CD14-positive monocyte (primary cell): ENCODE data around the gene ABHD3. TPM values are rescaled to one million over a fixed set of nuclear protein-coding genes. Genes with fewer than 3 reads are reported as not detected.

ENCODE experiments used
- DNase-seq, 3 donors: peaks; one replicate each; pipeline ENCODE4 v3.0.0-alpha.2; 2011 to 2022
- H2AFZ ChIP-seq: 2 replicates; pipeline ENCODE4 v1.6.0; 2012; ENCODE audit warnings: mild to moderate bottlenecking, low read depth, low read length, inconsistent platforms; ENCODE audit not compliant: insufficient read depth, poor library complexity, severe bottlenecking
- H3K27ac ChIP-seq, 2 donors: 1 replicate in 1 of 2; 2 replicates in 1 of 2; pipeline ENCODE4 v1.5.1; 2012 to 2013; ENCODE audit warnings: low read length in 2 of 2, control low read depth in 1 of 2, inconsistent platforms in 1 of 2, low read depth in 1 of 2, mild to moderate bottlenecking in 1 of 2
- H3K27me3 ChIP-seq, 2 donors: one replicate each; pipeline versions ENCODE4 v1.6.0 to v1.6.1; 2011 to 2013; ENCODE audit warnings: low read length in 2 of 2; ENCODE audit not compliant: control insufficient read depth in 2 of 2, insufficient read depth in 2 of 2
- H3K36me3 ChIP-seq, 2 donors: replicated peaks in 1 of 2; 1 replicate in 1 of 2; 2 replicates in 1 of 2; pipeline versions ENCODE4 v1.5.1 to v1.6.1; 2012 to 2013; ENCODE audit warnings: low read length in 2 of 2, control low read depth in 1 of 2, inconsistent platforms in 1 of 2, mild to moderate bottlenecking in 1 of 2; ENCODE audit not compliant: insufficient read depth in 2 of 2, control insufficient read depth in 1 of 2
- H3K4me1 ChIP-seq, 2 donors: 1 replicate in 1 of 2; 2 replicates in 1 of 2; pipeline versions ENCODE4 v1.5.1 to v1.6.1; 2012 to 2013; ENCODE audit warnings: low read length in 2 of 2, control low read depth in 1 of 2, inconsistent platforms in 1 of 2, mild to moderate bottlenecking in 1 of 2, moderate library complexity in 1 of 2; ENCODE audit not compliant: insufficient read depth in 2 of 2, control insufficient read depth in 1 of 2
- H3K4me2 ChIP-seq: replicated peaks from 2 replicates; pipeline ENCODE3; 2012; ENCODE audit warnings: low read length, moderate library complexity, mild to moderate bottlenecking; ENCODE audit not compliant: poor library complexity, severe bottlenecking; ENCODE audit errors: extremely low read depth
- H3K4me3 ChIP-seq, 3 experiments: fragments of 200-600 bp in 1 of 3; sonication (generic) in 1 of 3; replicated peaks in 1 of 3; 1 replicate in 2 of 3; 2 replicates in 1 of 3; pipeline ENCODE4 v1.5.1; 2011 to 2013; ENCODE audit warnings: low read length in 3 of 3, mild to moderate bottlenecking in 3 of 3, control low read depth in 2 of 3, low read depth in 2 of 3, inconsistent platforms in 1 of 3, moderate library complexity in 1 of 3
- H3K79me2 ChIP-seq: 2 replicates; pipeline ENCODE4 v1.6.0; 2012; ENCODE audit warnings: mild to moderate bottlenecking, control low read depth, inconsistent platforms, low read length, moderate library complexity; ENCODE audit not compliant: insufficient read depth
- H3K9ac ChIP-seq: 2 replicates; pipeline ENCODE4 v1.6.0; 2017; ENCODE audit warnings: low read length, mild to moderate bottlenecking; ENCODE audit not compliant: insufficient read depth, poor library complexity, severe bottlenecking
- H3K9me3 ChIP-seq, 2 donors: replicated peaks in 1 of 2; 1 replicate in 1 of 2; 2 replicates in 1 of 2; pipeline versions ENCODE4 v1.5.1 to v1.6.1; 2012 to 2013; ENCODE audit warnings: low read length in 2 of 2, control low read depth in 1 of 2; ENCODE audit not compliant: control insufficient read depth in 1 of 2, insufficient read depth in 1 of 2
- H4K20me1 ChIP-seq: 2 replicates; pipeline ENCODE4 v1.6.0; 2012; ENCODE audit warnings: mild to moderate bottlenecking, low read length, control low read depth, moderate library complexity; ENCODE audit not compliant: insufficient read depth
- H3K27ac Mint-ChIP-seq, 7 donors: one replicate each; pipeline ENCODE4 v1.8.0; 2020; ENCODE audit warnings: mild to moderate bottlenecking in 7 of 7, mixed read lengths in 7 of 7, moderate library complexity in 6 of 7, inconsistent platforms in 2 of 7
- H3K27me3 Mint-ChIP-seq, 3 donors: one replicate each; pipeline ENCODE4 v1.8.0; 2021 to 2022; ENCODE audit warnings: low read depth in 3 of 3, mild to moderate bottlenecking in 3 of 3, mixed read lengths in 3 of 3, moderate library complexity in 3 of 3, inconsistent platforms in 1 of 3
- H3K36me3 Mint-ChIP-seq, 2 donors: one replicate each; pipeline ENCODE4 v1.8.0; 2020; ENCODE audit warnings: mixed read lengths in 2 of 2, inconsistent platforms in 1 of 2, mild to moderate bottlenecking in 1 of 2
- H3K4me1 Mint-ChIP-seq: one replicate; pipeline ENCODE4 v1.8.0; 2020; ENCODE audit warnings: mild to moderate bottlenecking, mixed read lengths
- H3K4me3 Mint-ChIP-seq, 2 donors: one replicate each; pipeline ENCODE4 v1.8.0; 2020; ENCODE audit warnings: mild to moderate bottlenecking in 2 of 2, mixed read lengths in 2 of 2, moderate library complexity in 1 of 2
- H3K9me3 Mint-ChIP-seq, 7 donors: one replicate each; pipeline ENCODE4 v1.8.0; 2020 to 2022; ENCODE audit warnings: mixed read lengths in 7 of 7, mild to moderate bottlenecking in 6 of 7, moderate library complexity in 6 of 7, inconsistent platforms in 2 of 7
- CTCF ChIP-seq: fragments of 200-600 bp; IDR thresholded peaks from one replicate; pipeline ENCODE4 v1.8.0; 2022; ENCODE audit warnings: antibody characterized with exemption, mild to moderate bottlenecking
- WGBS: methylation state at CpG from one replicate; pipeline ENCODE4 v1.1.5; 2013; ENCODE audit warnings: missing lambda C conversion rate; ENCODE audit not compliant: insufficient coverage; 5-methylcytosine and 5-hydroxymethylcytosine counted together
- intact Hi-C, 2 donors: fragments of 100-400 bp; cut with micrococcal nuclease; formaldehyde crosslinking; loops; one replicate each; pipeline versions ENCODE4 v1.15.0 to v1.15.1; 2023
- polyA plus RNA-seq, 3 donors: library from polyadenylated mRNA; depleted of rRNA in 1 of 3; unstranded in 2 of 3; stranded (reverse) in 1 of 3; fragments of 300-500 nt in 2 of 3; fragments of >200 nt in 1 of 3; fragmentation: Illumina TruSeq in 2 of 3; gene quantifications; 1 replicate in 2 of 3; 2 replicates in 1 of 3; pipeline ENCODE4 v1.2.3, GENCODE V29; 2012 to 2021

Gene ABHD3
- polyA plus RNA-seq, 3 donors: 24.6 to 63.6 (median 42.0) TPM

- no peaks in the 10 kb centered on the region for H3K9me3 Mint-ChIP-seq
- no peak overlapping the region for H3K27ac Mint-ChIP-seq
- H3K4me1 Mint-ChIP-seq: no peaks in the 10 kb centered on the region
- Histone ChIP-seq H3K4me1 (no peaks in the 10 kb centered on the region), H4K20me1 (no peaks in the 10 kb centered on the region), H3K79me2 (no peaks in the 10 kb centered on the region), H3K36me3 (peaks cover 7 to 60% of the 10 kb centered on the region in 2 donors), H3K9me3 (no peaks in the 10 kb centered on the region), H3K4me2 (no peak overlapping the region), H3K27me3 (no peaks in the 10 kb centered on the region), H3K27ac (no peak overlapping the region), H2AFZ (no peak overlapping the region), H3K9ac (no peak overlapping the region), H3K4me3 (no peak overlapping the region)
- no peak for TF ChIP-seq CTCF
- intact Hi-C loops: no loop called here
- WGBS: no CpG with 5 or more reads among the region's 3 CpGs
- DNase-seq: no peak
- peaks cover 21 to 41% of the 10 kb centered on the region in 2 donors for H3K36me3 Mint-ChIP-seq
- no peak overlapping the region for H3K4me3 Mint-ChIP-seq
- H3K27me3 Mint-ChIP-seq: peaks cover 0 to 1% (median 0%) of the 10 kb centered on the region in 3 donors
These were observed 31.9 kb downstream of the ABHD3 start for GRCh38 chr18:21672521-21673267.

GRCh38 chr18:21669736-21670285 is 34.8 kb downstream of the ABHD3 start:
- Histone ChIP-seq H3K4me1 (no peaks in the 10 kb centered on the region), H3K9me3 (no peaks in the 10 kb centered on the region), H3K27ac (peak overlapping the region in 1 of 2 donors; percentile 15), H3K79me2 (no peaks in the 10 kb centered on the region), H3K36me3 (peaks cover 7 to 40% of the 10 kb centered on the region in 2 donors), H3K4me3 (no peak overlapping the region), H4K20me1 (no peaks in the 10 kb centered on the region), H3K27me3 (no peaks in the 10 kb centered on the region), H3K9ac (no peak overlapping the region), H3K4me2 (no peak overlapping the region), H2AFZ (no peak overlapping the region)
- no peak for TF ChIP-seq CTCF
- Mint-ChIP-seq H3K4me1 (no peaks in the 10 kb centered on the region), H3K36me3 (peaks cover 22 to 45% of the 10 kb centered on the region in 2 donors), H3K4me3 (no peak overlapping the region), H3K9me3 (no peaks in the 10 kb centered on the region), H3K27me3 (peaks cover 0 to 1% (median 0%) of the 10 kb centered on the region in 3 donors), H3K27ac (peak overlapping the region in 3 of 7 donors; percentile 46 to 84 (median 65))
- 83% methylated on average over 1 of the region's 9 CpGs for WGBS
- intact Hi-C loops: no loop called here
- DNase-seq: no peak
